ENCODE data around the gene SCIN.

Gene SCIN

DNA sequence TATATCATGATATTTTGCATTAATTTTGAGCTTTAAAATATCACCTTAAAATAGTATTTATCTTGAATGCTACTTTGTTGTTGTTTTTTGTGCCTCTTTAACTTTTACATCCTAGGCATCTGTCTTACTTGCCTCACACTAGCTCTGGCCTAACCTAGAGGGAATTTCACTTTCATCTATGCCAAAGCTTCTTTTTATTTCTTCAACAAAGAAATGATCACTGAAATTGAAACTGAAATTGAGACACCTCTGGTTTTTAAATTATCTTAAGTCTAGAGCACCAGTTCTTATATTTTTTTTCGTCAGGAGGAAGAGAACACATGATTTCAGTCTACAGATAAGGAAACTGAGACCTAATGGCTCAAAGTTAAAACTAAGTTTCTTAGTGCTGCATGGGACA, 3.5 kb upstream of the SCIN start:
- WGBS, 2 experiments (ENCODE audit: insufficient coverage in 2 of 2): no CpG with 5 or more reads among the region's 1 CpG
- H3K27ac ChIP-seq (ENCODE audit: low read depth, low read length, severe bottlenecking): no peak overlapping the region
- no peaks in the 10 kb centered on the region for H3K9me3 ChIP-seq (ENCODE audit: control insufficient read depth, low read length)
- no peaks in the 10 kb centered on the region for H3K36me3 ChIP-seq (ENCODE audit: control insufficient read depth, insufficient read depth, low read length)
- H3K4me1 ChIP-seq (ENCODE audit: control insufficient read depth, insufficient read depth, low read length, poor library complexity, severe bottlenecking): no peaks in the 10 kb centered on the region
- H3K4me3 ChIP-seq (ENCODE audit: extremely low read depth, insufficient read depth, low read length, poor library complexity, severe bottlenecking): no peak overlapping the region

DNA sequence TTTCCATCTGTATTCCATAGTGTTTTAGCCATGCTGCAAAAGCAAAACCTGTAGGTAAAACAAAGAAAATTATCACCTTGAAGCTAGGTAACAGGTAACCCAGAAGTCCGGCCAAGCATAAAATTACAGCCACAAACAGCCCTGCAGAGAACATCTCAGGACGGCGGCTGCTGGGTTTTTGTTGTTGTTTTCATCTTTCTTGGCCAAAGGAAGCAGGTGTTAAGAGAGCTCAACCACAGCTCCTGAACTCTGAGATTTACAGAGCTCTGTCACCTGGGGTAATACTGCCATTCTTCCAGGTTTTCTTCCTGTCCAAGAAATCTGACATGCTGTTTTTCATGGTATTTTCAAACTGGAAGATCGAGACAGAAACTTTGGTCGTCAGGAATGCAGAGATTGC, 847 bp upstream of the SCIN start:
- Histone ChIP-seq H3K36me3 (ENCODE audit: control insufficient read depth, insufficient read depth, low read length) (no peaks in the 10 kb centered on the region), H3K4me1 (ENCODE audit: control insufficient read depth, insufficient read depth, low read length, poor library complexity, severe bottlenecking) (no peaks in the 10 kb centered on the region), H3K9me3 (ENCODE audit: control insufficient read depth, low read length) (no peaks in the 10 kb centered on the region), H3K4me3 (ENCODE audit: extremely low read depth, insufficient read depth, low read length, poor library complexity, severe bottlenecking) (no peak overlapping the region), H3K27ac (ENCODE audit: low read depth, low read length, severe bottlenecking) (no peak overlapping the region)
- 33 to 57% methylated on average over 3 of the region's 5 CpGs for WGBS, 2 experiments (ENCODE audit: insufficient coverage in 2 of 2)

GRCh38 chr7:12570168-12570533, 369 bp upstream of the SCIN start:
- H3K36me3 ChIP-seq (ENCODE audit: control insufficient read depth, insufficient read depth, low read length): no peaks in the 10 kb centered on the region
- no peaks in the 10 kb centered on the region for H3K9me3 ChIP-seq (ENCODE audit: control insufficient read depth, low read length)
- H3K4me3 ChIP-seq (ENCODE audit: extremely low read depth, insufficient read depth, low read length, poor library complexity, severe bottlenecking): peak overlapping the region; percentile 34
- H3K27ac ChIP-seq (ENCODE audit: low read depth, low read length, severe bottlenecking): no peak overlapping the region
- H3K4me1 ChIP-seq (ENCODE audit: control insufficient read depth, insufficient read depth, low read length, poor library complexity, severe bottlenecking): no peaks in the 10 kb centered on the region
- WGBS, 2 experiments (ENCODE audit: insufficient coverage in 2 of 2): 8 to 17% methylated on average over 3 to 4 of the region's 10 CpGs

- no peaks in the 10 kb centered on the region for H3K9me3 ChIP-seq (ENCODE audit: control insufficient read depth, low read length)
- no peak overlapping the region for H3K4me3 ChIP-seq (ENCODE audit: extremely low read depth, insufficient read depth, low read length, poor library complexity, severe bottlenecking)
- H3K4me1 ChIP-seq (ENCODE audit: control insufficient read depth, insufficient read depth, low read length, poor library complexity, severe bottlenecking): no peaks in the 10 kb centered on the region
- H3K27ac ChIP-seq (ENCODE audit: low read depth, low read length, severe bottlenecking): no peak overlapping the region
- H3K36me3 ChIP-seq (ENCODE audit: control insufficient read depth, insufficient read depth, low read length): no peaks in the 10 kb centered on the region
- 80 to 93% methylated on average over 2 to 4 of the region's 5 CpGs for WGBS, 2 experiments (ENCODE audit: insufficient coverage in 2 of 2)
Measured at GRCh38 chr7:12571691-12572090, 1.2 kb downstream of the SCIN start.

GRCh38 chr7:12572941-12573575, 2.5 kb downstream of the SCIN start:
- H3K27ac ChIP-seq (ENCODE audit: low read depth, low read length, severe bottlenecking): no peak overlapping the region
- no peaks in the 10 kb centered on the region for H3K9me3 ChIP-seq (ENCODE audit: control insufficient read depth, low read length)
- 90 to 100% methylated on average over 1 of the region's 2 CpGs for WGBS, 2 experiments (ENCODE audit: insufficient coverage in 2 of 2)
- no peak overlapping the region for H3K4me3 ChIP-seq (ENCODE audit: extremely low read depth, insufficient read depth, low read length, poor library complexity, severe bottlenecking)
- H3K4me1 ChIP-seq (ENCODE audit: control insufficient read depth, insufficient read depth, low read length, poor library complexity, severe bottlenecking): no peaks in the 10 kb centered on the region
- no peaks in the 10 kb centered on the region for H3K36me3 ChIP-seq (ENCODE audit: control insufficient read depth, insufficient read depth, low read length)

DNA sequence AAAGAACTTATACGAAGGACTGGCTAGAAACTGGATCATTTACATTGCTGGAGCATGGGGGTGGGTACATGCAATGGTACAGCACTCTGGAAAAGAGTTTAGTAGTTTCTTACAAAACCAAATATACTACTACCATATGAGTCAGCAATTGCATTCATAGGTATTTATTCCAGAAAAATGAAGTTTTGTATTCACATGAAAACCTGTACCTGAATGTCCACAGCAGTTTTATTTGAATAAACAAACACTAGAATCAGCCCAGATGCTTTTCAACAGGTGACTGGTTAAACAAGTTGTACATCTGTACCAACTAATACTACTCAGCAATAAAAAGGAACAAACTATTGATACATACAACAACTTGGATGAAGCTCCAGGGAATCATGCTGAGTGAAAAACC, 3.4 kb downstream of the SCIN start:
- Histone ChIP-seq H3K4me3 (ENCODE audit: extremely low read depth, insufficient read depth, low read length, poor library complexity, severe bottlenecking) (no peak overlapping the region), H3K36me3 (ENCODE audit: control insufficient read depth, insufficient read depth, low read length) (no peaks in the 10 kb centered on the region), H3K4me1 (ENCODE audit: control insufficient read depth, insufficient read depth, low read length, poor library complexity, severe bottlenecking) (no peaks in the 10 kb centered on the region), H3K9me3 (ENCODE audit: control insufficient read depth, low read length) (no peaks in the 10 kb centered on the region), H3K27ac (ENCODE audit: low read depth, low read length, severe bottlenecking) (no peak overlapping the region)
- WGBS, 2 experiments (ENCODE audit: insufficient coverage in 2 of 2): 80% methylated on average over 1 of the region's 1 CpG; no CpG with 5 or more reads in 1 of the 2 experiments

- 60 to 87% methylated on average over 1 to 3 of the region's 8 CpGs for WGBS, 2 experiments (ENCODE audit: insufficient coverage in 2 of 2)
- Histone ChIP-seq H3K4me3 (ENCODE audit: extremely low read depth, insufficient read depth, low read length, poor library complexity, severe bottlenecking) (no peak overlapping the region), H3K36me3 (ENCODE audit: control insufficient read depth, insufficient read depth, low read length) (no peaks in the 10 kb centered on the region), H3K27ac (ENCODE audit: low read depth, low read length, severe bottlenecking) (no peak overlapping the region), H3K9me3 (ENCODE audit: control insufficient read depth, low read length) (no peaks in the 10 kb centered on the region), H3K4me1 (ENCODE audit: control insufficient read depth, insufficient read depth, low read length, poor library complexity, severe bottlenecking) (peaks cover 2% of the 10 kb centered on the region)
Measured at GRCh38 chr7:12578930-12579640, 8.6 kb downstream of the SCIN start.

GRCh38 chr7:12581897-12582296, 11.4 kb downstream of the SCIN start:
- H3K9me3 ChIP-seq (ENCODE audit: control insufficient read depth, low read length): no peaks in the 10 kb centered on the region
- WGBS, 2 experiments (ENCODE audit: insufficient coverage in 2 of 2): 50 to 100% methylated on average over 1 of the region's 3 CpGs
- H3K4me1 ChIP-seq (ENCODE audit: control insufficient read depth, insufficient read depth, low read length, poor library complexity, severe bottlenecking): peaks cover 9% of the 10 kb centered on the region
- H3K27ac ChIP-seq (ENCODE audit: low read depth, low read length, severe bottlenecking): no peak overlapping the region
- H3K36me3 ChIP-seq (ENCODE audit: control insufficient read depth, insufficient read depth, low read length): no peaks in the 10 kb centered on the region
- no peak overlapping the region for H3K4me3 ChIP-seq (ENCODE audit: extremely low read depth, insufficient read depth, low read length, poor library complexity, severe bottlenecking)

DNA sequence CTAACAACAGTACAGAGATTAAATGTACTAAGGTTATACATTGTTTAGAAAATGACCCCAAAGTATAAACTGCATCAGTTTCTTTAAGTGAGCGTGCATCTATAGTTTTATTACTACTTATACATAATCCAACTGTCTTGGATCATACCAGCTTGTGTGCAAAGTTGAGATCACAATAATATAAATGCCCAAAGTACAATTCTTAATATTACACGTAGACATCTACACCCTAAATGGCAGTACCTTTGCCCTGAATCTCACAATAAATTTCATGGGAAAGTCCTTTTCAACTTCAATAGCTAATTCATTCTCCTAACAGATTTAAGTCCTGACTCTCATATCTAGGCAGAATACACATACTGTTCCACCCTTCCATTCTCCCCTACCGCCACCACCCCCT, 11.8 kb downstream of the SCIN start:
- Histone ChIP-seq H3K27ac (ENCODE audit: low read depth, low read length, severe bottlenecking) (no peak overlapping the region), H3K36me3 (ENCODE audit: control insufficient read depth, insufficient read depth, low read length) (no peaks in the 10 kb centered on the region), H3K4me3 (ENCODE audit: extremely low read depth, insufficient read depth, low read length, poor library complexity, severe bottlenecking) (no peak overlapping the region), H3K9me3 (ENCODE audit: control insufficient read depth, low read length) (no peaks in the 10 kb centered on the region), H3K4me1 (ENCODE audit: control insufficient read depth, insufficient read depth, low read length, poor library complexity, severe bottlenecking) (peaks cover 9% of the 10 kb centered on the region)
- 90 to 96% methylated on average over 3 of the region's 3 CpGs for WGBS, 2 experiments (ENCODE audit: insufficient coverage in 2 of 2)

- Histone ChIP-seq H3K36me3 (ENCODE audit: control insufficient read depth, insufficient read depth, low read length) (no peaks in the 10 kb centered on the region), H3K4me3 (ENCODE audit: extremely low read depth, insufficient read depth, low read length, poor library complexity, severe bottlenecking) (no peak overlapping the region), H3K9me3 (ENCODE audit: control insufficient read depth, low read length) (no peaks in the 10 kb centered on the region), H3K4me1 (ENCODE audit: control insufficient read depth, insufficient read depth, low read length, poor library complexity, severe bottlenecking) (peaks cover 9% of the 10 kb centered on the region), H3K27ac (ENCODE audit: low read depth, low read length, severe bottlenecking) (no peak overlapping the region)
- no CpG with 5 or more reads among the region's 1 CpG for WGBS, 2 experiments (ENCODE audit: insufficient coverage in 2 of 2)
Measured at GRCh38 chr7:12583176-12583575, 12.7 kb downstream of the SCIN start.

DNA sequence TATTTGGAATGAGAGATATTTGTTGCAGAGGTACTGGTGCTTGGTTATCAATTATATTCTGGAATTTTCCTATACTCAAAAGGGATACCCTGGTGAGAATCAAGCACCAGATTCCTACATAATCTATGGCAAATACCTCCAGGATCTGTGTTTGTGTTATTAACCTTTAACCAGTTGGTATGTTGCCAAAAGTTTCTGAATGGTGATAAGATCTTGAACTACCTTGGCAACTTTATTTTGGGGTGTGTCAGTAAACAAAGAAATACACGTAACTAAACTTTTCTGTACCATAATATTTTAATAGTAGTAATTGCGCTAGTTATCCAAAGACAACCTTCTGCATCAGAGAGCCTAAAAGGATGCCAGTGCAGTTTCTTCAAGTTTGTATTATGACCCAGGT, 13.4 kb downstream of the SCIN start:
- H3K4me1 ChIP-seq (ENCODE audit: control insufficient read depth, insufficient read depth, low read length, poor library complexity, severe bottlenecking): peaks cover 9% of the 10 kb centered on the region
- WGBS, 2 experiments (ENCODE audit: insufficient coverage in 2 of 2): no CpG with 5 or more reads among the region's 2 CpGs
- no peaks in the 10 kb centered on the region for H3K9me3 ChIP-seq (ENCODE audit: control insufficient read depth, low read length)
- no peak overlapping the region for H3K27ac ChIP-seq (ENCODE audit: low read depth, low read length, severe bottlenecking)
- H3K4me3 ChIP-seq (ENCODE audit: extremely low read depth, insufficient read depth, low read length, poor library complexity, severe bottlenecking): no peak overlapping the region
- H3K36me3 ChIP-seq (ENCODE audit: control insufficient read depth, insufficient read depth, low read length): no peaks in the 10 kb centered on the region

All from mesodermal cell (in vitro differentiated cells).